ENCODE results near the gene RAB42. TPM values are rescaled to one million over a fixed set of nuclear protein-coding genes. Genes with fewer than 3 reads are reported as not detected.
A peak's percentile ranks its signal among the peaks of the same experiment; 100 is the strongest.
"Not testable (repeated sequence)": the region's sequence is repeated elsewhere in the genome, so short reads cannot be mapped to it uniquely, and the experiment has no call there.

Gene RAB42
- total RNA-seq, 1 experiment from 2014 or later: 2.4 TPM

DNA sequence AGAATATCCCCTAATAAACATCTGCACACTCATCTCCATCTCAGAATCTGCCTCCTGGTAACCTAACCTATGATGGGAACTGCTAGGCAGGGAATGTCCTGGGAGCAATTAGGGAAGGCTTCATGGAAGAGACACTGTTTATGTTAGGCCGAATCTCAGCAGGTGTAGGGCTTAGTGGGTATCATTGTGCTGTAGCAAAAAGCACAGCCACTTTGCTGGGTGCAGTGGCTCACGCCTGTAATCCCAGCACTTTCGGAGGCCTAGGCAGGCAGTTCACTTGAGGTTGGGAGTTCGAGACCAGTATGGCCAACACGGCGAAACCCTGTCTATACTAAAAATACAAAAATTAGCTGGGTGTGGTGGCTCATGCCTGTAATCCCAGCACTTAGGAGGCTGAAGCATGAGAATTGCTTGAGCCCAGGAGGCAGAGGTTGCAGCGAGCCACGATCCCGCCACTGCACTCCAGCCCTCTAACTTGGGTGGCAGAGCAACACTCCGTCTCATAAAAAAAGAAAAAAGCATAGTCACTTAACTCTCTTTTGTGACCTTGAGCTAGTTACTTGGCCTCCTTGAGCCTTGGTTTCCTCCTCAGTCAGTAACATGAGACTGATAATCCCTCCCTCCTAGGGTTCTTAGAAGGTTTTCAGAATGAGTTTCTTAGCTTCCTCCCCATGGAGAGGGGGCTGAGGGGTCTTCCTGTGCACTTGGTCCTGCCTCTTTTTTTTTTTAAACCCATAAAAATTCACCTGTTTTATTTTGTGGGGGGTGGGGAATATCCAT is 3.5 kb downstream of the RAB42 start:
- intact Hi-C loops (cut with micrococcal nuclease; ENCODE audit: unreplicated experiment): no loop called here
- TF ChIP-seq, protein P1, sequence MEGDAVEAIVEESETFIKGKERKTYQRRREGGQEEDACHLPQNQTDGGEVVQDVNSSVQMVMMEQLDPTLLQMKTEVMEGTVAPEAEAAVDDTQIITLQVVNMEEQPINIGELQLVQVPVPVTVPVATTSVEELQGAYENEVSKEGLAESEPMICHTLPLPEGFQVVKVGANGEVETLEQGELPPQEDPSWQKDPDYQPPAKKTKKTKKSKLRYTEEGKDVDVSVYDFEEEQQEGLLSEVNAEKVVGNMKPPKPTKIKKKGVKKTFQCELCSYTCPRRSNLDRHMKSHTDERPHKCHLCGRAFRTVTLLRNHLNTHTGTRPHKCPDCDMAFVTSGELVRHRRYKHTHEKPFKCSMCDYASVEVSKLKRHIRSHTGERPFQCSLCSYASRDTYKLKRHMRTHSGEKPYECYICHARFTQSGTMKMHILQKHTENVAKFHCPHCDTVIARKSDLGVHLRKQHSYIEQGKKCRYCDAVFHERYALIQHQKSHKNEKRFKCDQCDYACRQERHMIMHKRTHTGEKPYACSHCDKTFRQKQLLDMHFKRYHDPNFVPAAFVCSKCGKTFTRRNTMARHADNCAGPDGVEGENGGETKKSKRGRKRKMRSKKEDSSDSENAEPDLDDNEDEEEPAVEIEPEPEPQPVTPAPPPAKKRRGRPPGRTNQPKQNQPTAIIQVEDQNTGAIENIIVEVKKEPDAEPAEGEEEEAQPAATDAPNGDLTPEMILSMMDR (conservative IDR thresholded peaks at IDR 0.05; ENCODE audit: low read depth, low read length): no peak
- TF ChIP-seq EZH2 (IDR thresholded peaks at IDR 0.05; ENCODE audit: borderline replicate concordance, low read depth, low read length, poor library complexity, severe bottlenecking): no peak
- Histone ChIP-seq H3K9me3 (ENCODE audit: low read depth, low read length, poor library complexity, severe bottlenecking) (no peaks in the 10 kb centered on the region), H3K4me1 (ENCODE audit: insufficient read depth, low read length, poor library complexity, severe bottlenecking) (peaks cover 10% of the 10 kb centered on the region), H3K27ac (ENCODE audit: low read depth, low read length, poor library complexity, severe bottlenecking) (peak overlapping the region; percentile 12), H3K27me3 (replicated peaks; ENCODE audit: insufficient read depth, low read depth, low read length, poor library complexity) (no peaks in the 10 kb centered on the region), H3K36me3 (ENCODE audit: insufficient read depth, low read length, poor library complexity, severe bottlenecking) (no peaks in the 10 kb centered on the region), H3K4me3 (ENCODE audit: low read depth, low read length, poor library complexity, severe bottlenecking) (no peak overlapping the region)
- POLR2A ChIA-PET (ENCODE audit: low non-redundant PET): interaction anchor here (0.5 to 1.4 kb wide), 2 partner anchors 14 to 82 kb away, joined by 3 to 4 read pairs; no protein-coding TSS in a partner anchor
- BruUV-seq (replicated peaks): no TSS peak
- peak; percentile 60 for DNase-seq (ENCODE audit: low spot score)
- CTCF ChIA-PET: interaction anchor here (0.7 kb wide), 1 partner anchor 258 kb away, joined by 3 read pairs; no protein-coding TSS in a partner anchor

GRCh38 chr1:28596276-28596675 is 4.2 kb downstream of the RAB42 start:
- DNase-seq (ENCODE audit: low spot score); H3K9me3 ChIP-seq (ENCODE audit: low read depth, low read length, poor library complexity, severe bottlenecking); H3K4me3 ChIP-seq (ENCODE audit: low read depth, low read length, poor library complexity, severe bottlenecking); H3K27me3 ChIP-seq (replicated peaks; ENCODE audit: insufficient read depth, low read depth, low read length, poor library complexity); H3K36me3 ChIP-seq (ENCODE audit: insufficient read depth, low read length, poor library complexity, severe bottlenecking); BruUV-seq (replicated peaks); intact Hi-C loops (cut with micrococcal nuclease; ENCODE audit: unreplicated experiment); H3K27ac ChIP-seq (ENCODE audit: low read depth, low read length, poor library complexity, severe bottlenecking): not testable (repeated sequence)
- H3K4me1 ChIP-seq (ENCODE audit: insufficient read depth, low read length, poor library complexity, severe bottlenecking): peaks cover 10% of the 10 kb centered on the region
- ChIA-PET CTCF (interaction anchor here (0.7 kb wide), 1 partner anchor 257 kb away, joined by 3 read pairs; no protein-coding TSS in a partner anchor), POLR2A (ENCODE audit: low non-redundant PET) (interaction anchor here (0.5 kb wide), 1 partner anchor 83 kb away, joined by 3 read pairs; no protein-coding TSS in a partner anchor)

DNA sequence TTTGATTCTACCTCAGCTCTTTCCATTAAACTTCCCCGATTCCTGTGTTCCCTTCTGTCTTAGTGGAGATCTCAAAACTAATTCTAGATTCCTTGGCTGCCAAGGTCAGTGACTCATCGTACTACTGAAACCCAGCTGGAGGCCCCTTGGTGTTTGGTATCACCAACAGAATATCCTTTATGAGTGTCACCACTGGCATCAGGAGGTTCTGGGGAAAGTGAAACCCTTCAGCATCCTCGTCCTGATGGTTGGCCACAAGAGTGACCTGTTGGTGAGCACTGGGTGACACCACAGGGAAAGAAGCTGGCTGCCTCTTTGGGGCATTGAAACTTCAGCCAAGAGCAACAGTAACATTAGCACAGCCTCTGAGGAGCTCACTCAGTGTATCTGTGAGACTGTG is 9.6 kb downstream of the RAB42 start:
- Histone ChIP-seq H3K27ac (ENCODE audit: low read depth, low read length, poor library complexity, severe bottlenecking) (no peak overlapping the region), H3K4me1 (ENCODE audit: insufficient read depth, low read length, poor library complexity, severe bottlenecking) (peaks cover 6% of the 10 kb centered on the region), H3K36me3 (ENCODE audit: insufficient read depth, low read length, poor library complexity, severe bottlenecking) (no peaks in the 10 kb centered on the region), H3K4me3 (ENCODE audit: low read depth, low read length, poor library complexity, severe bottlenecking) (no peak overlapping the region), H3K27me3 (replicated peaks; ENCODE audit: insufficient read depth, low read depth, low read length, poor library complexity) (no peaks in the 10 kb centered on the region), H3K9me3 (ENCODE audit: low read depth, low read length, poor library complexity, severe bottlenecking) (no peaks in the 10 kb centered on the region)
- ChIA-PET POLR2A (ENCODE audit: low non-redundant PET) (no interaction called here), CTCF (no interaction called here)
- peak; percentile 71 for DNase-seq (ENCODE audit: low spot score)
- no TSS peak for BruUV-seq (replicated peaks)
- intact Hi-C loops (cut with micrococcal nuclease; ENCODE audit: unreplicated experiment): loop anchor here (2.0 to 5.0 kb wide), 3 partner anchors 189 to 353 kb away; no protein-coding TSS in a partner anchor
- TF ChIP-seq, protein P1 (conservative IDR thresholded peaks at IDR 0.05; ENCODE audit: low read depth, low read length): no peak
- TF ChIP-seq EZH2 (IDR thresholded peaks at IDR 0.05; ENCODE audit: borderline replicate concordance, low read depth, low read length, poor library complexity, severe bottlenecking): no peak
